Suprapubic skin (tissue), 3 donors: Measurements from ENCODE around the gene PARD3B.

Experiments
- EP300 ChIP-seq: sonication (generic); formaldehyde crosslinking; IDR thresholded peaks from one replicate; pipeline ENCODE4 v1.6.1; 2017; ENCODE audit warnings: antibody characterized with exemption
- POLR2A ChIP-seq, 2 donors: fragments of 450-650 bp; IDR thresholded peaks; one replicate each; pipeline ENCODE4 v1.6.1; 2017; ENCODE audit warnings: antibody characterized with exemption in 2 of 2, mild to moderate bottlenecking in 2 of 2, moderate library complexity in 2 of 2
- TF ChIP-seq, protein P1 (sequence below), 2 donors: fragments of 200-600 bp in 1 of 2; fragments of 450-650 bp in 1 of 2; sonication (generic) in 1 of 2; IDR thresholded peaks; one replicate each; pipeline ENCODE4 v1.5.1; 2016 to 2019; ENCODE audit warnings: antibody characterized with exemption in 2 of 2, mild to moderate bottlenecking in 1 of 2, moderate library complexity in 1 of 2

DNA sequence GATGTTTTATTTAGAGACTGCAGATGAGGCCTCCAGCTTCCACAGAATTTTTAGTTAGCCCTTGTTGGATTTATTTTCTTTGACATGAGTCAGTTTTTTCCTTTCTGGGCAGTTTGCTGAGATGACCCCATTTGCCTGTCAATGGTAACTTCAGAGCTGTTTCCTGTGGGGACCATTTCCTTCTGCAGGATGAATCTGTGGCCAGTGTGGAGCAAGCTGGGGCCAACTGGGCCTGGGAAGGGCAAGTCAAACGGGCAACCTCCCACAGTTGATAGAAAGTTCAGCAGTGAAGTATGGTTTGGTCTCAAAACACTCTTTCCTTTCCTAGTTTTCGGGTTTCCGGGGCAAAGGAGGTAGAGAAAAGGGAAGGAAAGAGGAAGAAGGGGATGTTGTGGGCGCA, 845.6 kb downstream of the PARD3B start:
- TF ChIP-seq, protein P1, sequence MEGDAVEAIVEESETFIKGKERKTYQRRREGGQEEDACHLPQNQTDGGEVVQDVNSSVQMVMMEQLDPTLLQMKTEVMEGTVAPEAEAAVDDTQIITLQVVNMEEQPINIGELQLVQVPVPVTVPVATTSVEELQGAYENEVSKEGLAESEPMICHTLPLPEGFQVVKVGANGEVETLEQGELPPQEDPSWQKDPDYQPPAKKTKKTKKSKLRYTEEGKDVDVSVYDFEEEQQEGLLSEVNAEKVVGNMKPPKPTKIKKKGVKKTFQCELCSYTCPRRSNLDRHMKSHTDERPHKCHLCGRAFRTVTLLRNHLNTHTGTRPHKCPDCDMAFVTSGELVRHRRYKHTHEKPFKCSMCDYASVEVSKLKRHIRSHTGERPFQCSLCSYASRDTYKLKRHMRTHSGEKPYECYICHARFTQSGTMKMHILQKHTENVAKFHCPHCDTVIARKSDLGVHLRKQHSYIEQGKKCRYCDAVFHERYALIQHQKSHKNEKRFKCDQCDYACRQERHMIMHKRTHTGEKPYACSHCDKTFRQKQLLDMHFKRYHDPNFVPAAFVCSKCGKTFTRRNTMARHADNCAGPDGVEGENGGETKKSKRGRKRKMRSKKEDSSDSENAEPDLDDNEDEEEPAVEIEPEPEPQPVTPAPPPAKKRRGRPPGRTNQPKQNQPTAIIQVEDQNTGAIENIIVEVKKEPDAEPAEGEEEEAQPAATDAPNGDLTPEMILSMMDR (IDR thresholded peaks at IDR 0.05) = no peak
- TF ChIP-seq EP300 (no peak), POLR2A (IDR thresholded peaks at IDR 0.05) (no peak)
